Measurements from ENCODE around the gene LAMB4.

DNA sequence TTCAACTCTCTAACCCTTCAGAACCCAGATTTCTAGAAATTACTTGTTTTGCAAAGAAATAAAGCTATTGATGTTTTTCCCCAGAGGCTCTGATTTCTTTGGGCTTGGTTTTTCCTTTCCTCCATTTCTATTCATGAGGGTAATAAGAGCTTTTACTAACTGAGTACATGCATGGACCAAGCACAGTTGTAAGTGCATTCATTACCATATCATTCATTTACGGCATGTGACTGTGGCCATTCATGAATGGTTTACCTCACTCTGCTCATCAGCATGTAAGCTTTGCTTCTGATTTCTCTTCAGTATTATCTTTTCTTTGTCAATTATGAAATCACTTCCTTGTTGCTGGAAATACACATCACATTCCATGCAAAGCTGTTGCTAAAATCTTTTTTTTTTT, 42.4 kb downstream of the LAMB4 start:
- TF ChIP-seq CTCF (IDR thresholded peaks at IDR 0.05) = no peak
- TF ChIP-seq, protein P1, sequence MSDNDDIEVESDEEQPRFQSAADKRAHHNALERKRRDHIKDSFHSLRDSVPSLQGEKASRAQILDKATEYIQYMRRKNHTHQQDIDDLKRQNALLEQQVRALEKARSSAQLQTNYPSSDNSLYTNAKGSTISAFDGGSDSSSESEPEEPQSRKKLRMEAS (IDR thresholded peaks at IDR 0.05) = no peak

Data from A549 (cell line).